Measurements from ENCODE around the gene LYSET.
A peak's percentile ranks its signal among the peaks of the same experiment; 100 is the strongest.
"Not testable (repeated sequence)": the region's sequence is repeated elsewhere in the genome, so short reads cannot be mapped to it uniquely, and the experiment has no call there.

LYSET gene

GRCh38 chr14:93169619-93170018 lies 15.5 kb upstream of the LYSET start:
- not testable (repeated sequence) for DNase-seq

GRCh38 chr14:93170141-93170540 lies 15.0 kb upstream of the LYSET start:
- DNase-seq = not testable (repeated sequence)

DNA sequence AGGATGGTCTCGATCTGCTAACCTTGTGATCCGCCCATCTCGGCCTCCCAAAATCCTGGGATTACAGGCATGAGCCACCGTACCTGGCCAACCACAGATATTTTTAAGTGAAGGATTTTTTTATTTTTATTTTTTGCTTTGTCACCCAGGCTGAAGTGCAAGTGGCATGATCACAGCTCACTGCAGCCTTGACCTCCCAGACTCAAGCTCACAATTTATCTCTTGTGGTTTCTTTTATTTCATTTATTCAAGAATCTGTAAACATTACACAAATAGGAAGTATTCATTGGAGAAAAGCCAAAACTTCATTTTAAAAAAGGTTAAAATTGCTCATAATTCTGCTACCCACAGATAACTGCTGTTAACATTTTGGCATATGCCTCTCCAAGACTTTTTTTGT lies 13.7 kb upstream of the LYSET start:
- no peak for DNase-seq

DNA sequence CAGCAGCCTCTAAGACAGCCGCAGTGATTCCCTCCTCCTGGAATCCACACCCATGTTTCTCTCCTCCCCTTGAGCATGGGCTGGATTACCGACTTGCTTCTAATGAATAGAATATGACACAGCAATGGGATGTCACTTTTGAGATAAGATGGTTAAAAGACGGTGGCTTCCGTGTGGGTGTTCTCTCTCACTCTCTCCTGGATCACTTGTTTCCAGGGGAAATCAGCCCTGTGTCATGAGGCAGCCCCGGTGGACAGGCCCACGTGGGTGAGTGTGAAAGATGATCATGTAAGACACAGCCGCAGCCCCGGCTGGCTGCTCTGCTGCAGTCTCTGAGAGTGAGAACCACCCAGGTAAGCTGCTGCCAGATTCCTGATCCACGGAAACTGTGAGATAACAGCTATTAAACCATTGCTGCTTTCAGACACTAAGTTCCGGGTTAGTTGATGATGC lies 11.1 kb upstream of the LYSET start:
- peak; percentile 49 to 86 for DNase-seq

DNA sequence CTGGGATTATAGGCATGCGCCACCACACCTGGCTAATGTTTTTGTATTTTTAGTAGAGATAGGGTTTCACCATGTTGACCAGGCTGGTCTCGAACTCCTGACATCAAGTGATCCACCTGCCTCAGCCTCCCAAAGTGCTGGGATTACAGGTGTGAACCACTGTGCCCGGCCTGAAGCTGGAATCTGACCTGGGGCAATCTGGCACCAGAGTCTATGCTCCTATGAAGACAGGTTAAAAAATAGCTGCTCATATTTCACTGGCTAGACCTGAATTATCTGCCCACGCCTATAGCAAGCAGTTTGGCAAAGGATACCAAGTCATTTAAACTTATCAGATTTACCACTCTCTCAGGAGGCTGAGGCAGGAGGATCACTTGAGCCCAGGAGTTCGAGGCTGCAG lies 10.4 kb upstream of the LYSET start:
- not testable (repeated sequence) for DNase-seq

- no peak for DNase-seq
Observed at GRCh38 chr14:93175492-93175891, 9.6 kb upstream of the LYSET start.

DNA sequence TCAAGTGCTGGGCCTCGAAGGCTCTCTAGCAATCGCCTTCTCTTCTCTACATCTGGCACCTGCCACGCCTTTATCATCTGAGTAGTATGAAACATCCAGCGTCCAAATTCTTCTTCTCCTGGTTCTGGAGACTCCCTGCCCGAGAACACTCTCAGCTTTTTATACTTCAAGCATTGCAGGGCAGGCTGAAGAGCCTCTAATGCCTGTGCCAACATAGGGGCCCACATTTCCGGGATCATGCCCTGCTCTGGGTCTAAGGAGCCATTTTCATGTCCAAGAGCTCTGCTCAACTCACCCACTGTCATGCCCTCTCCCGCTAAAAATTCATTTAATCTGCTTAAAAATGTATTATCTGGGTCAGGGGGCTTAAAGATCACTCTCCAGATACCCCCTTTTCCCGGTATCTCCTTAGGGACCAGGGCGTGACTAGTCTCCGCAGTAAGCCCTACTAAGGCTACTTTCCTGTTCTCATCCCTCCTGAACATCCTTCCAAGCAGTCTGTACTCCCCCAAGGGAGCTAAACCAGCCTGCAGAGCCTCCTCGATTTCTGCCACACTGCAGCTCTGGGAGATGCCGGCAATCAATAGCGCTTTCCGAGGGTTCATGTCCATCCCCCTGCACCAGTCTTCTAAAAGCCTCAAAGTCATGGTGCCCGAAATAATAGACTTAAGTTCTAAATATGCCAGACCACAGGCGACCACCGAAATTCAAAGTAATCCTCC lies 1.4 kb upstream of the LYSET start:
- peak in 1 of 2 experiments; percentile 50 for DNase-seq

GRCh38 chr14:93185349-93185720 lies 218 bp downstream of the LYSET start:
- DNase-seq = no peak

DNA sequence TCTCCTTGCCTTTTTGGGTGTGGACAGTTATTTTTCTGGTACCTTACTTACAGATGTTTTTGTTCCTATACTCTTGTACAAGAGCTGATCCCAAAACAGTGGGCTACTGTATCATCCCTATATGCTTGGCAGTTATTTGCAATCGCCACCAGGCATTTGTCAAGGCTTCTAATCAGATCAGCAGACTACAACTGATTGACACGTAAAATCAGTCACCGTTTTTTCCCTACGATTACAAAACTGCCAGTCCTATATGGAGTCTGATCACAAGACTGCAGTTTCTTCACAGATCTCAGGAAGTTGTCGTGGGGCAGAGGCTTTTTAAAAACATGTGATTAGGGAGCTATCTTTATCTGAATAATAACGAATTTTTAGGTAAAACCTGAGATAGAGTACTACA lies 1.3 kb downstream of the LYSET start:
- no peak for DNase-seq

DNA sequence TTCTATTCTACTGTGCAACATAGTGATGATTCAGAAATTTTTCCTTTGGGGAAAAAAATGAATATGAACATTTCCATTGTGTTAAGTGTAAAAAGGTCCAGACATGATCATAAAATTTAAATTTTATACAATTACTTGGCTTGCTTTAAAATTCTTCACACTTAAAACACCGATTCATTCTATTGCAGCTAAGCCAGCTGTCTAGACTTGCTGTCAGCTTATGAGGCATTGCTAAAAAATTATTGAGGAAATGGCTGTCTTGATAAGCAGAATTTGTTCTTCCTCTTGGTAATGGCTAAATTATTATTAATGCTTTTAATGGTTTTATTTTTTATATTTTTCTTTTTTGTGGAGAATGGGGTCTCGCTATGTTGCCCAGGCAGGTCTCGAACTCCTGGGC lies 1.8 kb downstream of the LYSET start:
- DNase-seq = no peak

DNA sequence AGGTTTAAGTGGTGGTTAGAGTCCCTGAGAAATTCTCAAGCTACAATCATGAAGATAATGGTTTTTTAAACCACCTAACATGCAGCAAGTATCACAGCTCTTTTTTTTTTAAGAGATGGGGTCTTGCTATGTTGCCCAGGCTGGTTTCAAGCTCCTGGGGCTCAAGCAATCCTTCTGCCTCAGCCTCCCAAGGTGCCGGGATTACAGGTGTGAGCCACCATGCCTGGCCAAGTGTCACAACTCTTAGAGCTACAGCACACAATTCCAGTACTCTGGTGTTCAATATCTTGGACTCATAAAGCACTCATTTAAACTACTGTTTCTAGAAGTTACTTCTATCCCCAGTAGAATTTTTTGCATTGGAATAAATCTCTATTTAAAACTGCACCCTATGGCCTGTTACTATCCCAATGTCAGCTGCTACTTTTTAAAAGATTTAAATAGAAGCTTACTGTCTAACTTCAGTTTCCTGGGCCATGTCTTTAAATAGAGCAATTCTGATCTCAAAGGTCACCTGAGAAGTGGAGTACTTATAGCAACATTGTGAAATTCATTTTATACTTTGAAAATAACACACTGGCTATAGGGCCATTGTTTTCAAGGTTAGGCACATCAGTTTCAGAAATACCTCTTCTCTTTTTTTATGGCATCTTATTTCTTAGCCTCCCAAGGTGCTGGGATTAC lies 10.3 kb downstream of the LYSET start:
- no peak for DNase-seq

- DNase-seq = no peak
Observed at GRCh38 chr14:93199031-93199430, 13.9 kb downstream of the LYSET start.

DNA sequence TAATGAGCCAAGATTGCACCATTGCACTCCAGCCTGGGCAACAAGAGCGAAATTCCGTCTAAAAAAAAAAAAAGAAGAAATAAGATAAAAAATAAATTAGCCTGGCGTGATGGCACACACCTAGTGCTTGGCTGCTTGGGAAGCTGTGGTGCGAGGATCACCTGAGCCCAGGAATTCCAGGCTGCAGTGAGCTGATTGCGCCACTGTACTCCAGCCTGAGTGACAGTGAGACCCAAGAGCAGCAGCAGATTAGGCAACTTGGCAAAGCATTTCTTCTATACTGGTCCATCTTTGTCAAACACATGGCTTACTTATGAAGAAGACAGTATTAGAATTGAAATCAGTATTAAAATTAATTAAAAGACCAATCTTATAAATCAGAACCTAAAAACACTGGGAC lies 15.4 kb downstream of the LYSET start:
- no peak for DNase-seq

GRCh38 chr14:93201155-93201704 lies 16.1 kb downstream of the LYSET start:
- no peak for DNase-seq

- DNase-seq = peak; percentile 99
Observed at GRCh38 chr14:93206793-93207467, 21.8 kb downstream of the LYSET start, which contains the start of the genes GON7 and UBR7. Gene GON7, minus strand, starts transcription at chr14:93207065. Its CDS starts 28 bp downstream, at chr14:93207037. Gene UBR7, plus strand, starts transcription at chr14:93207256. Its CDS starts 36 bp downstream, at chr14:93207292.

GRCh38 chr14:93207468-93208308 lies 22.6 kb downstream of the LYSET start:
- peak; percentile 66 to 83 for DNase-seq

DNA sequence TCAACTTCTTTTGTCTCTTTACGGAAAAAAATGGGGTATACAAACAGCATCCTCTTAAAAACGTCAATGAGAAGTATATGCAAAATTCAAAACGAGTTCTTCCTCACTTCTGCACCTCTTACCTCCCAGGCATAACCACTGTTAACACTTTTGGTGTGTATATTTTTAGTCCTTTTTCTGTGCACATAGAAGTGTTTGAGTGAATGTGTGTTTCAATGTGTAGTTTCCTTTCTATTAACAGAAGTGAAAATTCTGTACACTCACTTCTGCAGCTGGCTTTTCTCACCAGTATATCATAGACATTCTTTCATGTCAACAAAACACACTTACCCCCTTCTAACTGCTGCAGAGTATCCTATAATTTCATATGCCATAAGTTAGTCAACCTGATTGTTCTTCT lies 27.3 kb downstream of the LYSET start:
- DNase-seq = no peak

DNA sequence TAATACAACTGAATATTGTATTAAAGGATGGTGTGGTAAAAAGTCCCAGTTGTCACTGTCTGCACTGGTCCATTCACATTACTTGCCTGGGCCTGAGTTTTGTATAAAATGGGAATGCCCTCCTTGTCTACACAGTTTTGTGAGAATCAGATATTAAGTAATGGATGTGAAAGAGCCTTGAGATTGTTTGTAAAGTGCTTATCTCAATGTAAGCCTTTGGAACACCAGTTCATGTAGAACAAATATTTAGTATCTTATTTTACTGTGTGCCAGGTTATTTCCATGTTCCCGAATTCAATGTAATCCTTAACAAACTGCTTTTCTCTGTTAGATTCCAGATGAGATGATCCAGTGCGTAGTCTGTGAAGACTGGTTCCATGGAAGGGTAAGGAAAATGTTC lies 29.5 kb downstream of the LYSET start:
- DNase-seq = no peak

DNA sequence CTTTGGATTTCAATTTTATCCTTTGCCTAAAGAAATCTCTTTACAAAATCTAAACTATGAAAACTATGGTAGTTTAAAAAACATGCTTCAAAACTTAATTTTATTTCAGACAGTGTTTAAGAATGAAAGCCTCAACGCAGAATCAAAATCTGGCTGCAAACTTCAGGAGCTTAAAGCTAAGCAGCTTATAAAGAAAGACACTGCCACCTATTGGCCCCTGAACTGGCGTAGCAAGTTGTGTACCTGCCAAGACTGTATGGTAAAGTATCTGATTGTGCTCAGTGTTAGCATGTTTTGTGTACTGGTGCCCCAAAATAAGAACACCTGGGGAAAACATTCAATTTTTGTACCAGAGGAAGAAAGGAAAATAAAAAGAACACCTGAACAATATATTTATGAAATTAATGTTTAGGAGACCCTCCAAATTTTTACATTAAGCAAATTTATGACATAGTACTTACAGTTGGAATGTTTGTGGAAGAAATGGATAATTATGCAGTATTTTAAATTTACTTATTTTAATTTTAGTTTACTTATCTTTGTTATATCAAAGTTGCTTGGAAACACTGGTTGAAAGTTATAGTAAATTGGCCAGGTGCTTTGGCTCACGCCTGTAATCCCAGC lies 34.1 kb downstream of the LYSET start:
- DNase-seq = peak; percentile 56 to 87

GRCh38 chr14:93220509-93220908 lies 35.4 kb downstream of the LYSET start:
- no peak for DNase-seq

GRCh38 chr14:93223565-93223964 lies 38.4 kb downstream of the LYSET start:
- no peak for DNase-seq

DNA sequence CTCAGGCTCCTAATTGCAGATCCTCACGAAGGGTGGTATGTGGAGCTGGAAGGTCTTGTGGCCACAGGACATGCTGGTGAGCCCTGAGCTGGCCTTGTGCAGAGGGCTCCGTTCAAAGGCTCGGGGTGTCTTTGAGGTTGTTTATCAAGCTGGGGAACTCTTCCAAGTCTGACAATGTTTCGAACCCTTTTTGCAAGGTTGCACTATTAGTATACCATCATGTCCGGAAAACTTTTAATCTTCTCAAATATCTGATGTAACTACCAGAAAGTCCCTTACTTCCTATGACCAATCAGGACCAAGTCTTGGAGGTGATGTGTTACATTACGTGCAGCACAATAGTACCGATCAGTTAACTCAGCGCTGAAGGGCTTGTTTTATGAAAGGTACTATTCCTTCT lies 43.4 kb downstream of the LYSET start:
- DNase-seq = no peak
